ENCODE results near the gene PDHX.
"Not testable (repeated sequence)": the region's sequence is repeated elsewhere in the genome, so short reads cannot be mapped to it uniquely, and the experiment has no call there.

The PDHX gene

GRCh38 chr11:35016916-35017315 lies 100.5 kb downstream of the PDHX start:
- Histone ChIP-seq H3K27ac (no peak overlapping the region), H3K9me3 (ENCODE audit: low read depth, low read length) (no peaks in the 10 kb centered on the region), H3K9ac (ENCODE audit: insufficient read length) (no peak overlapping the region), H3K36me3 (ENCODE audit: insufficient read depth, low read length) (no peaks in the 10 kb centered on the region), H3K4me3 (no peak overlapping the region)
- TF ChIP-seq EZH2 (IDR thresholded peaks at IDR 0.05) = no peak
- no peak for TF ChIP-seq POLR2AphosphoS5 (IDR thresholded peaks at IDR 0.05; ENCODE audit: borderline replicate concordance, low read depth, low read length)
- TF ChIP-seq FOXP2 (optimal IDR thresholded peaks at IDR 0.05; ENCODE audit: control extremely low read depth, extremely low read length, insufficient read depth) = no peak
- no peak for DNase-seq (ENCODE audit: low read depth, low spot score)

- no peak for DNase-seq (ENCODE audit: low read depth, low spot score)
- Histone ChIP-seq H3K9ac (ENCODE audit: insufficient read length) (no peak overlapping the region), H3K9me3 (ENCODE audit: low read depth, low read length) (no peaks in the 10 kb centered on the region), H3K4me3 (no peak overlapping the region), H3K36me3 (ENCODE audit: insufficient read depth, low read length) (no peaks in the 10 kb centered on the region), H3K27ac (no peak overlapping the region)
- TF ChIP-seq EZH2 (IDR thresholded peaks at IDR 0.05) = no peak
- TF ChIP-seq POLR2AphosphoS5 (IDR thresholded peaks at IDR 0.05; ENCODE audit: borderline replicate concordance, low read depth, low read length) = no peak
- TF ChIP-seq FOXP2 (optimal IDR thresholded peaks at IDR 0.05; ENCODE audit: control extremely low read depth, extremely low read length, insufficient read depth) = no peak
These were observed 101.3 kb downstream of the PDHX start for GRCh38 chr11:35017528-35018342.

GRCh38 chr11:35021589-35021988 lies 105.2 kb downstream of the PDHX start:
- Histone ChIP-seq H3K4me3 (no peak overlapping the region), H3K9me3 (ENCODE audit: low read depth, low read length) (no peaks in the 10 kb centered on the region), H3K9ac (ENCODE audit: insufficient read length) (no peak overlapping the region), H3K36me3 (ENCODE audit: insufficient read depth, low read length) (no peaks in the 10 kb centered on the region), H3K27ac (no peak overlapping the region)
- no peak for DNase-seq (ENCODE audit: low read depth, low spot score)
- no peak for TF ChIP-seq FOXP2 (optimal IDR thresholded peaks at IDR 0.05; ENCODE audit: control extremely low read depth, extremely low read length, insufficient read depth)
- TF ChIP-seq POLR2AphosphoS5 (IDR thresholded peaks at IDR 0.05; ENCODE audit: borderline replicate concordance, low read depth, low read length) = no peak
- TF ChIP-seq EZH2 (IDR thresholded peaks at IDR 0.05) = no peak

- H3K9me3 ChIP-seq (ENCODE audit: low read depth, low read length); H3K4me3 ChIP-seq; H3K36me3 ChIP-seq (ENCODE audit: insufficient read depth, low read length); H3K9ac ChIP-seq (ENCODE audit: insufficient read length); DNase-seq (ENCODE audit: low read depth, low spot score); H3K27ac ChIP-seq: not testable (repeated sequence)
These were observed 107.5 kb downstream of the PDHX start for GRCh38 chr11:35023940-35024339.

- H3K4me3 ChIP-seq; H3K36me3 ChIP-seq (ENCODE audit: insufficient read depth, low read length); H3K27ac ChIP-seq; H3K9ac ChIP-seq (ENCODE audit: insufficient read length); DNase-seq (ENCODE audit: low read depth, low spot score); H3K9me3 ChIP-seq (ENCODE audit: low read depth, low read length): not testable (repeated sequence)
These were observed 111.6 kb downstream of the PDHX start for GRCh38 chr11:35028007-35028406.

GRCh38 chr11:35029979-35030682 lies 113.7 kb downstream of the PDHX start:
- H3K9me3 ChIP-seq (ENCODE audit: low read depth, low read length) = no peaks in the 10 kb centered on the region
- no peak overlapping the region for H3K27ac ChIP-seq
- H3K9ac ChIP-seq (ENCODE audit: insufficient read length) = no peak overlapping the region
- no peaks in the 10 kb centered on the region for H3K36me3 ChIP-seq (ENCODE audit: insufficient read depth, low read length)
- no peak overlapping the region for H3K4me3 ChIP-seq
- no peak for DNase-seq (ENCODE audit: low read depth, low spot score)
- no peak for TF ChIP-seq FOXP2 (optimal IDR thresholded peaks at IDR 0.05; ENCODE audit: control extremely low read depth, extremely low read length, insufficient read depth)
- no peak for TF ChIP-seq POLR2AphosphoS5 (IDR thresholded peaks at IDR 0.05; ENCODE audit: borderline replicate concordance, low read depth, low read length)
- TF ChIP-seq EZH2 (IDR thresholded peaks at IDR 0.05) = no peak

- H3K4me3 ChIP-seq = no peak overlapping the region
- no peaks in the 10 kb centered on the region for H3K9me3 ChIP-seq (ENCODE audit: low read depth, low read length)
- H3K36me3 ChIP-seq (ENCODE audit: insufficient read depth, low read length) = no peaks in the 10 kb centered on the region
- no peak for DNase-seq (ENCODE audit: low read depth, low spot score)
- H3K9ac ChIP-seq (ENCODE audit: insufficient read length) = no peak overlapping the region
- TF ChIP-seq POLR2AphosphoS5 (IDR thresholded peaks at IDR 0.05; ENCODE audit: borderline replicate concordance, low read depth, low read length) (no peak), FOXP2 (optimal IDR thresholded peaks at IDR 0.05; ENCODE audit: control extremely low read depth, extremely low read length, insufficient read depth) (no peak), EZH2 (IDR thresholded peaks at IDR 0.05) (no peak)
- H3K27ac ChIP-seq = no peak overlapping the region
These were observed 114.3 kb downstream of the PDHX start for GRCh38 chr11:35030716-35031213.

- Histone ChIP-seq H3K4me3 (no peak overlapping the region), H3K9me3 (ENCODE audit: low read depth, low read length) (no peaks in the 10 kb centered on the region), H3K36me3 (ENCODE audit: insufficient read depth, low read length) (no peaks in the 10 kb centered on the region), H3K27ac (no peak overlapping the region), H3K9ac (ENCODE audit: insufficient read length) (no peak overlapping the region)
- DNase-seq (ENCODE audit: low read depth, low spot score) = no peak
- TF ChIP-seq POLR2AphosphoS5 (IDR thresholded peaks at IDR 0.05; ENCODE audit: borderline replicate concordance, low read depth, low read length) = no peak
- TF ChIP-seq FOXP2 (optimal IDR thresholded peaks at IDR 0.05; ENCODE audit: control extremely low read depth, extremely low read length, insufficient read depth) = no peak
- TF ChIP-seq EZH2 (IDR thresholded peaks at IDR 0.05) = no peak
These were observed 114.9 kb downstream of the PDHX start for GRCh38 chr11:35031346-35031745.

All from SK-N-MC (cell line).